Activated CD8-positive, alpha-beta memory T cell treated with anti-CD3 and anti-CD28 coated beads, Interleukin-2, amount 50 U/mL, for 1 hour (primary cell): Measurements from ENCODE around the gene ITCH.
"Not testable (repeated sequence)": the region's sequence is repeated elsewhere in the genome, so short reads cannot be mapped to it uniquely, and the experiment has no call there.

ENCODE experiments used
- DNase-seq: peaks from one replicate; pipeline ENCODE4 v3.0.0-alpha.2; 2020; ENCODE audit errors: extremely low read depth

ITCH gene

DNA sequence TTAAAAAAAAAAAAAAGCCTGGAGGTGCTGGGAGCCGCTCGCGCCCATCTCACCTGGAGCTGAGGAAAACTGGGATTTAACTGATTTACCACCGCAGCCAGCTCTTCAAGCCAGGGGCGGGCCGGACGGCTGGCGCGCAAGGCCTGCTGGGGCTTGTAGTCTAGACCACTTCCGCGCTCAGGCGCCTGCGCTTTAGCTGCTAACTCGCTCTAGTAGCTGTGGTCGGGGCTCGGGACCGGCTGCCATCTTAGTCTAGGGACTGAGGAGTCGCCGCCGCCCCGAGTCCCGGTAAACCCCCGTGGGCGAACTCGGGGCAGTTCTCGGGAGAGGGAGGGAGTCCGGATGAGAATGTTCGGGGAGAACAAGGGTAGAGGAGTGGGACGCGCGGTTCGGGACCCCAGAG lies at the start of gene ITCH:
ITCH (plus strand) TSS at position 212 of the 403 bp plus-strand sequence. CDS start 30,539 bp downstream, outside the sequence.
- DNase-seq: peak; percentile 82

DNA sequence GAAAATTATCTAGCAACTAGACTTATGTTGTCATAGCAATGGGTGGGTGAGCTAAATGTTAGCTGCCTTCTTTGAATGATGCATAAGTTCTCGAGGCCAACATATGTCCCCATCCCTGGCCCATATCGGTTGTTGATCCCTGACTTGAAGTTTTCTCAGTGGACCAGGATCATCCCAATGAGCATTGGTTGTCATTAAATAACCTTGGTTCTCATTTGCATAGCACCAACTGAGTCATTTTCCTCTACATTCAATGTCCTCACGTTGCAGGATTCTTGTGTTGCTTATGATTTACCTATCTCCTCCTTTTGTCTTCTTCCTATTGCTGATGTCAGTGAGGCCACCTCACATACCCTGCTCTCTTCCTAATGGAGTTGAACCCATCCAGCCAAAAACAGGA lies 47.8 kb upstream of the ITCH start:
- DNase-seq: no peak

DNA sequence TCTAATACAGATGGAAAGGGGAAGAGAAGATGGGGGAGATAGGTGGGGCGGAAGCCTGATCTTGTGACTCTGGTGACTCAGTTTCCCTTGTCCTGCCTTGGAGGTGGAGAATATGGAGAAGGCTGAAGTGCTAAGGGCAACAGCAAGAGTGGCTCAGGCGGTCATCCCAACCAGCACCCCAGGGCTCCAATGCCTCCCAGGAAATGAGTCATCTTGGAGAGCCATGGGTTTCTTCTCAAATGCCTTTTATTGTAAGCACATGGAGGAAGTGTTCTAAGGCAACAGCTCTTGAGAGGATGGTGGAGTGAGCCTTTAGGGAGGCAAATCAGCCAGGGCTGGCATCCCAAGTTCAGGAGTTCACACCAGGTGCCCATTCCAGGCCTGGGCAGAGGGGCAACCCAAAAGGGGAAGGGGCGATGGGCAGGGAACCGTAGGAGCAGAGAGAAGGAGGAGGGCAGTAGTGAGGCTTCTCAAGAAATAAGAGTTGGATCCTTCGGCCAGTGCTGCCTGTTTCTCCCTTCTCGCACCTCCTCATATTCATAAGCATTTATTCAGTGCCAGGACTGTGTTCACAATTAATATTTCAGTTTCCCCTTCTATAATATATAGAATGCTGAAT lies 46.8 kb upstream of the ITCH start:
- no peak for DNase-seq

DNA sequence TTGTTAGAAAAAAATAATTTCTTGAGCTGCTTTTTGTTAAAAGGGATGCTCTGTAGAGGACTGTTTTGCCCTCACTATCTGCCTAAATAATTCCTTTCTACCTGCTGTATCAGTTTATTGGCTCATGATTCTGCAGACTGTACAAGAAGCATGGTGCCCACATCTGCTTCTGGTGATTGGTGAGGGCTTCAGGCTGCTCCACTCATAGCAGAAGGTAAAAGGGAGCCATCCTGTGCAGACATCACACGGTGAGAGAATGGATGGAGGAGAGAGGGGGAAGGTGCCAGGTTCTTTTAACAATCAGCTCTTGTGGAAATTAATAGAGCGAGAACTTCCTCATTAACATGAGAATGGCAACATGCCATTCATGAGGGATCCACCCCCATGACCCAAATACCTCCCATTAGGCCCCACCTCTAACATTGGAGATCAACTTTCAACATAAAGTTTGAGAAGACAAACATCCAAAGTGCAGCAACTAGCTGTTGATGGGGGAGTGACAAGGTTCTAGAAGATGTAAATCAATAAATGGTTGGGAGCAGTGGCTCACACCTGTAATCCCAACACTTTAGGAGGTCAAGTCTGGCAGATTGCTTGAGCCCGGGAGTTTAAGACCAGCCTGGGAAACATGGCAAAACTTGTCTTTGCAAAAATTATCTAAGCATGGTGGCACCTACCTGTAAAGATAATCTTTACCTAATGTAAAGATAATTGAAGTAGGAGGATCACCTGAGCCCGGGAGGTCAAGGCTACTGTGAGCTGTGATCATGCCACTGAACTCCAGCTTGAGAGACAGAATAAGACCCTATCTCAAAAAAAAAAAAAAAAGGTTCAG lies 44.2 kb upstream of the ITCH start:
- no peak for DNase-seq

DNA sequence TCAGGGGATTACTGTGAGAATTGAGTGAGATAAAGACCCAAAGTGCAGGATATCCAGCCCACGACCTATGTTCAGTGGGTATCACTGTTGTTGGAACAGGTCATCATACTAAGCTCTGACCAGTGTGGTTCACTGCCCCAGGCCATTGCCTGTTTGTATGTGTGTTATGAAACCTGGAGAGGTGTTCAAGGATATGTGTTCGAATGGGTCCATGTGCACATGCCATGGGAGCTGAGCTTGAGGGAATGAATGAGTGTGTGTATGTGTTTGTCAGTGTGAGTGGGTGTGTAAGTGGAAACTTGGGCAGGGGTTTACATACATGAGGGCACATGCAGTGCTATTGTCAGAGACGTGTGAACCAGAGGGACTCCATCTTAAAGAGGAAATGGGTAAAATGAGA lies 42.2 kb upstream of the ITCH start:
- DNase-seq: no peak

DNA sequence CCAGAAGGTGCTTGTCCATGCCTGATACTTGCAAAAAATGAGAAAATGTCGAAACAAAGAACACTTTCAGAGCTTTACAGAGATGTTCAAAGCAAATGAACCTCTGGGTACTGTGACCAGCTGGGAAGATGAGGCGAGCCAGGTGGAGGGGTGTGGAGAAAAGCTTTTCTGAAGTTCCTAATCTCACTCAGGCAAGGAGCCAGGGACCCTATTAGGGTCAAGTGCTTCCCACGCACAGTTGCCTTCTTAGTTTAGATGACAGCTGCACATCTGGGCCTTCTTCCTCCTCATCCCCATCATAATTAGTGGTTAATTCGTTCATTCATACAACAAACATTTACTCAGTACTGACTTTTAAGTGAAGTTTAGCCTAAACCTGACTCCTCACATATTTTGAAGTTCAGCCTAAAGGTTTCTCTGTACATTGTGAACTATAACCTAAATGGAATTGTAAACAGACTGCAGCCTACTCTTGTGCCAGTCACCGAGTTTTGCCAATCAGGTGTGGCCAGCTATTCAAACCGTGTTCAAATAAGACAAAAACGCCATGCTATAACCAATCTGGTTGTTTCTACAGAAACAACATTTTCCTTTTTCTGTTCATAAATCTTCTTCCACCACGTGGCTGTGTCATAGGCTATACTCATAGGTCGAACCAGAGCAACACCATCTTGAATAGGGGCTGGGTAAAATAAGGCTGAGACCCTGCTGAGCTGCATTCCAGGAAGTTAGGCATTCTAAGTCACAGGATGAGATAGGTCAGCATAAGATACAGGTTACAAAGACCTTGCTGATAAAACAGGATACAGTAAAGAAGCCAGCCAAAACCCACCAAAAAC lies 40.6 kb upstream of the ITCH start:
- DNase-seq: no peak

DNA sequence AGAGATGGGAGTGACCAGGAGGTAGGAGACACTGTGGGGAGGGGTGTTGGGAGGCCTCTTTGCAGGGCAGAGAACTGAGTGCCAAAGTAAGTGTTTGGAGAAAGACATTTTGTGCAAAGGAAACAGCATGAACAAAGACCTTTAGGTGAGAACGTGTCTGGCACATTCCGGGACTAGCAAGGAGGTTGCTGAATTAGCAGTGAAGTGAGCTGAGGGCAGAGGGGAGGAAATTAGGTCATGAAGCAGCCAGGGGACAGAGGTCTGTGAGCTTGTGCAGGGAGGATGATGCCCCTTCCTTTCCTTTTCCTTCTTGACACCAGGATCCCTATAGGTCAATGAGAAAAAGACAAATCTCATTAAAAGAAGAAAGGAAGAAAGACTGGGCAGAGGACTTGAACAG lies 38.5 kb upstream of the ITCH start:
- DNase-seq: no peak

DNA sequence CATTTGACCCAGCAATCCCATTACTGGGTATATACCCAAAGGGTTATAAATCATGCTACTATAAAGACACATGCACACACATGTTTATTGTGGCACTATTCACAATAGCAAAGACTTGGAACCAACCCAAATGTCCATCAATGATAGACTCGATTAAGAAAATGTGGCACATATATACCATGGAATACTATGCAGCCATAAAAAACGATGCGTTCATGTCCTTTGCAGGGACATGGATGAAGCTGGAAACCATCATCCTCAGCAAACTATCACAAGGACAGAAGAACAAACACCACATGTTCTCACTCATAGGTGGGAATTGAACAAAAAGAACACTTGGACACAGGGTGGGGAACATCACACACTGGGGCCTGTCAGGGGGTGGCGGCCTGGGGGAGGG lies 34.9 kb upstream of the ITCH start:
- not testable (repeated sequence) for DNase-seq

DNA sequence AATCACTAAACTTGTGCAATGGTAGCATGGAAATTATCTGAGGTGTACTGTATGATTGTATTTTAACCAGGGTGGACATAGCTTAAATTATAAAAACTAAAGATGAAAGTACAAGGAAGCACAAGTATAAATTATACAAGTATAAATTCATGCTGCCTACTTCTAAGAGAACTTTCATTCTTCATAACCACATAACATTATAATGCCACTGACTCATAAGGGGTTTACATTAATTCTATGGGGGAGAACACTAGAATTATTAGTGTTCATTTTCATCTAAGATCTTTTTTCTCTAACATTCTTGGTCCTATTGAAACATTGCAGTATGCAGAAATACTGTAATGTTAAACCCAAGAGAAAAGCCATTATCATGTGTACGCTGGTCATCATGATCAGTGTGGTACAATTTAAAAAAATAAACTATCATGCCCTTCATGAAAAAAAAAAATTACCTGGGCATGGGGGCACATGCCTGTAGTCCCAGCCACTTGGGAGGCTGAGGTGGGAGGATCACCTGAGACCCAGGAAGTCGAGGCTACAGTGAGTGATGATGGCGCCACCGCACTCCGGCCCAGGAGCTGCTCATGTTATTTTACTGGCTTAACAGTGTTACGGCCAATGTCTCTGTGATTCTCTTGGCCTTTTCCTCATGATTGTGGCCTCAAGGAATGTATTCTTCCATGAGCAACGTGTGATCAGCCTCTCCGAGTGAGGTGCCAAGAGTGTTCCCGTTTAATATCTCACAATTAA lies 34.0 kb upstream of the ITCH start:
- no peak for DNase-seq

DNA sequence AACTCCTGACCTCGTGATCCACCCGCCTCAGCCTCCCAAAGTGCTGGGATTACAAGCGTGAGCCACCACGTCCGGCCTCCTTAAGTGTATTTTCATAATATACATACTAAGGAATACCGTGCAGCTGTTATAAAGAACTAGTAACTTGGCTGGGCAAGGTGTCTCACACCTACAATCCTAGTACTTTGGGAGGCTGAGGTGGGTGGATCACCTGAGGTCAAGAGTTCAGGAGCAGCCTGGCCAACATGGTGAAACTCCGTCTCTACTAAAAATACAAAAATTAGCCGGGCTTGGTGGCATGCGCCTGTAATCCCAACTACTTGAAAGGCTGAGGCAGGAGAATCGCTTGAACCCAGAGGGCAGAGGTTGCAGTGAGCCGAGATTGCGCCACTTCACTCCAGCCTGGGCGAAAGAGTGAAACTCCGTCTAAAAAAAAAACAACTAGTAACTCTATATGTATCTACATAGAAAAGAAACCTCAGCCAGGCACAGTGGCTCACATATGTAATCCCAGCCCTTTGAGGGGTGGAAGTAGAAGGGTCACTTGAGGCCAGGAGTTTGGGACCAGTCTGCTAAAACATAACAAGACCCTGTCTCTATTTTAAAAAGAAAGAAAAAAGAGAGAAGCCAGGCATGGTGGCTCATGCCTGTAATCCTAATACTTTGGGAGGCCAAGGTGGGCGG lies 32.1 kb upstream of the ITCH start:
- DNase-seq: not testable (repeated sequence)

DNA sequence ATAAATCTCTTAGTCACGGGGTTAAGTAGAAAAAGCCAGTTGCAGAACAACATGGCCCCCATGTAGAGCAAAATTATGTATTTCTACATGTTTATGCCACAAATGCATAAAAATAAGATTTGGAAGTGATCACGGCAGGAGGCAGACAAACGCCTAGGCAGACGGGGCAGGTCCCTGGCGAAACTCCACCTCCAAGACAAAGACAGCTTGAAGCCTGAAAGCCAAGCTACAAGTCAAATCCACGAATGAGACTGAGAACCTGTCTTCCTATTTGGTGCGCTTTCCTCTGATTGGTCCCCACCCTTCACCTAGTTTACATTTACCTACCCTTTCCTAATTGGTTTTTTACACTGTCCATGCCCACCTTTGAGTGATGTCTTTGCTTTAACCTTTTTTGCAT lies 31.2 kb upstream of the ITCH start:
- no peak for DNase-seq

DNA sequence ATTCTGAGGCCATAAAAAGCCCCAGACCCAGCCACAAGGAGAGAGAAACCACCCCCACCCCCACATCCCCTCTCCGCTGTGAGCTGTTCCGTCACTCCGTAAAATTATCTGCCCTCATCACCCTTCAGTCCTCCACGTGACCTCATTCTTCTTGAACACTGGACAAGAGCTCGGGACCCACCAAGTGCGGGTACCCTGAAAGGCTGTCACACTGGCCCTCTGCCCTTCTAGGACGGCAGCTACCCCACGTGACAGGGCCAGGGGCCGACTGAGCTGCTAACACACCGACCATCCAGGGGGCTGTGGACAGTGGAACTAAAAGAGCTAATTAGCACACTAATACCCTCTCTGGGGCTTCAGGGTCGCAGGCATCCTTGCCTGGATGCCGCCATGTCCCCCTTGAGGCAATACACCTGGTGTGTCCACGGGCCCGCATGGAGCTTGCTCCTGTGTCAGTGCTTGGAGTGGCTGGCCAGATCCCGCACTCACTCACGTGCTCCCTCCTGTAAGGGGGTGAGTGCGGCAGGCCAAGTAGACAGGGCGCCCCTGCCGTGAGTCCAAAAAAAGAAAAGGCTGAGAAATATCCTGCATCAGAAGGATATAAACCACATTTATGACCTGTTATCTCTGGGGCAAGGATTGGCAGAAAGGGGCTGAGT lies 30.7 kb upstream of the ITCH start:
- no peak for DNase-seq

DNA sequence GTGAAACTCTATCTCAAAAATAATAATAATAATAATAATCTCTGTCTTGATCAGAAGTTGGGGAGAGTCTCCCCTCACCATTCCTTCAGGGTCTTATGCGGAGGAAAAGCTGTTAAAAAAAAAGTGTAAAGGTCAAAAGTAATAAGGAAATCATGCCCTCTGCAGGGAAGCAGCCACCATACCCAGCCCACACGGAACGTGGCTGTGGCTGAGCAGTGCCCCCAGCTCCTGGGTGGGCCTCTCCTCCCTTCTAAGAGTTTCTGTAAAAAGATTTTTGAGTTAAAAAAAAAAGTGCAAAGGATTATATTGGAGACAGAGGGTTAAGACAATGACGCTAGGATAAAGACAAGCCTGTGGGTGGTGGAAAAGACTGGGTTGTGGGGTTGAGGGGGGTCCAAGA lies 29.3 kb upstream of the ITCH start:
- no peak for DNase-seq

DNA sequence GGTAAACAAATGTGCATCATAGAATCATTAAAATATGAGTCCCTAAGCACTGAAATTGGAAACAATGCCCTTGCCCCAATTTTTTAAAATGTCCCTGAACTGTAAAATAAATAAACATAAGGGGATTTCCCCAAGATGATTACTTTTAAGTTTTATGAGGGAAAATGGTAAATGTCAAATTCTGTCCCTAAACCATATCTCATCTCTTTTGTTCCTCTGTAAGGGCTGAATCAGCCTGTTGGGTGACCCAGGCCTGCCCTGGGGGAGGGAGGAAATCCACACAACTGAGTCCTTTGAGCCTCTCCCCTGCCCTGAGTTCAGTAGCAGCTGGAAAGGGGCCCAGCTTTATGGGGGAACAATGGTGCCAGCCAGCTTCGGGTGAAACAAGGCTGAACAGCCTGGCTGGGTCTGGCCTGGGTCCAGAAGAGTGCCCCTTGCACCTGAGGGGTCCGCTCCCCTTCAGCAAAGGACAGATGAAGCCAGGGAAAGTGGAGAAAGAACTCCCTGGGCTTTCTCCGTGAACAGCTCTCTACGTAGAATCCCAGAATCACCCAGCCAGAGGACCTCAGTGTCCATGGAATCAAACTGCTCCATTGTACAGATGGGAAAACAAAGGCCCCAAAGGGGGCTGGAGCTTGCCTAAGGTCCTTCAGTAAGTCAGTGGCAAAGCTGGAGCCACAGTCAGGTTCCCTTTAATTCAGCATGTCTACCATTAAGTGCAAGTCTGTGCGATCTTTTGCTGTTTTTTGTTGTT lies 28.2 kb upstream of the ITCH start:
- DNase-seq: no peak

DNA sequence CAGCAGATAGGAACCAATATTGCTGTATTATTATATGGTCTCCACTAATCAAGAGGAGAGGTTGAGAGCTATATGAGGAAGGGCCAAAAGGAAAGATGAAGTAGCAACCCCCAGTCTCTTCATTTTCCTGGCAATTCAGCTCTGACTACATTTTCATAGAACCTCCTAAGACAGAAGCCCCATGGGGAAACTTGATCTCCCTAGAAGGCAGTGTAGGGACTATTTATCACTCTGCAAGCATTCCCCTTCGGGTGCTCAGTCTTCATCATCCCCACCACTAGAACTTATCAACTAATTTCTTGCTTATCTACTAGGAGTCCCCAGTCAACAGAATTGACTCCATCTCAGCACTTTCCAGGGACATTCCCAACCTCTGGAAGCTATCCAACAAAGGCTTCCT lies 25.5 kb upstream of the ITCH start:
- DNase-seq: no peak

DNA sequence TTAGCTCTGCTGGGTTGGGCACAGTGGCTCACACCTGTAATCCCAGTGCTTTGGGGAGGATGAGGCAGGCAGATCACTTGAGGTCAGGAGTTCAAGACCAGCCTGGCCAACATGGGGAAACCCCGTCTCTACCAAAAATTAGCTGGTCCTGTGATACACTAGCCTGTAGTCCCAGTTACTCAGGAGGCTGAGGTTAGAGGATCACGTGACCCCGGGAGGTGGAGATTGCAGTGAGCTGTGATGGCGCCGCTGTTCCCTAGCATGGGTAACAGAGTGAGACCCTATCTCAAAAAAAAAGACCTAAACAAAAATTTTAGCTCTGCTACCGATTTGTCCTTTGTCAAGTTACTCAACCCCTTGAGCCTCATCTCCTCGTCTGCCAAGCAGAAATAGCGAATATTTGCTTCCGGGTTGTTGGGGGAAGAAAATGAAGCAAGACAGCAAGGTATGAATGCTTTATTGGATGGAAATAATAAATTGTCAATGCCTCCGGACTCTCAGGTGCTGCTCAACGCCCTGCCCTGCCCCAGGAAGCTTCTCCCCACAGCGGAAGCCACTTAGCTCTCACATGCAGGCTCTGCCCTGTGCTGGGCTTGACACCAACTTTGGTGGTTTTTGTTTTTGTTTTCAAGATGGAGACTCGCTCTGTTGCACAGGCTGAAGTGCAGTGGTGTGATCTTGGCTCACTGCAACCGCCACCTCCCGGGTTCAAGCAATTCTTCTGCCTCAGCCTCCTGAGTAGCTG lies 24.9 kb upstream of the ITCH start:
- DNase-seq: no peak

DNA sequence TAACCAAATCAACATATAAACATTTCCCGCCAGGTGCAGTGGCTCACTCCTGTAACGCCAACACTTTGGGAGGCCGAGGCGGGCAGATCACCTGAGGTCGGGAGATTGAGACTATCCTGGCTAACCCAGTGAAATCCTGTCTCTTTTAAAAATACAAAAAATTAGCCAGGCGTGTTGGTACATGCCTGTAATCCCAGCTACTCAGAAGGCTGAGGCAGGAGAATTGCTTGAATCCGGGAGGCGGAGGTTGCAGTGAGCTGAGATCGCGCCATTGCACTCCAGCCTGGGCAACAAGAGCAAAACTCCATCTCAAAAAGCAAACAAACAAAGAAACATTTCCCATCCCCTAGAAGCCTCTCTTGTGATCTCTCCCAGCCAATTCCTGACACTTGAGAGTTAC lies 22.3 kb upstream of the ITCH start:
- DNase-seq: not testable (repeated sequence)

DNA sequence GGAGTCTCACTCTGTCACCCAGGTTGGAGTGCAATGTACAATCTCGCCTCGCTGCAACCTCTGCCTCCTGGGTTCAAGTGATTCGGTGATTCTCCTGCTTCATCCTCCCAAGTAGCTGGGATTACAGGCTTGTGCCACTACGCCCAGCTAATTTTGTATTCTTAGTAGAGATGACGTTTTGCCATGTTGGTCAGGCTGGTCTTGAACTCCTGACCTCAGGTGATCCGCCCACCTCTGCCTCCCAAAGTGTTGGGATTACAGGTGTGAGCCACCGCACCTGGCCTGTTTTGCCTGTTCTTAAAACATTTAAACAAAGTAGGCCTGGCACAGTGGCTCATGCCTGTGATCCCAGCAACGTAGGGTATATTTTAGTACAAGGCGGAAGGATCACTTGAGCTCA lies 21.9 kb upstream of the ITCH start:
- DNase-seq: not testable (repeated sequence)
